H4 (cell line): ENCODE results near the gene RANBP6. TPM values are rescaled to one million over a fixed set of nuclear protein-coding genes. Genes with fewer than 3 reads are reported as not detected.
"Not testable (repeated sequence)": the region's sequence is repeated elsewhere in the genome, so short reads cannot be mapped to it uniquely, and the experiment has no call there.

Source experiments
- DNase-seq: peaks from one replicate; pipeline ENCODE4 v3.0.0-alpha.2; 2015; ENCODE audit warnings: low spot score
- total RNA-seq: library from RNA; depleted of rRNA; stranded (reverse); fragments of >200 nt; shearing (Covaris generic); gene quantifications from 2 replicates; pipeline ENCODE4 v1.2.3, GENCODE V29; 2014; rRNA removed

Gene RANBP6
- total RNA-seq, result 12.9 and 17.4 TPM in 2 replicates

DNA sequence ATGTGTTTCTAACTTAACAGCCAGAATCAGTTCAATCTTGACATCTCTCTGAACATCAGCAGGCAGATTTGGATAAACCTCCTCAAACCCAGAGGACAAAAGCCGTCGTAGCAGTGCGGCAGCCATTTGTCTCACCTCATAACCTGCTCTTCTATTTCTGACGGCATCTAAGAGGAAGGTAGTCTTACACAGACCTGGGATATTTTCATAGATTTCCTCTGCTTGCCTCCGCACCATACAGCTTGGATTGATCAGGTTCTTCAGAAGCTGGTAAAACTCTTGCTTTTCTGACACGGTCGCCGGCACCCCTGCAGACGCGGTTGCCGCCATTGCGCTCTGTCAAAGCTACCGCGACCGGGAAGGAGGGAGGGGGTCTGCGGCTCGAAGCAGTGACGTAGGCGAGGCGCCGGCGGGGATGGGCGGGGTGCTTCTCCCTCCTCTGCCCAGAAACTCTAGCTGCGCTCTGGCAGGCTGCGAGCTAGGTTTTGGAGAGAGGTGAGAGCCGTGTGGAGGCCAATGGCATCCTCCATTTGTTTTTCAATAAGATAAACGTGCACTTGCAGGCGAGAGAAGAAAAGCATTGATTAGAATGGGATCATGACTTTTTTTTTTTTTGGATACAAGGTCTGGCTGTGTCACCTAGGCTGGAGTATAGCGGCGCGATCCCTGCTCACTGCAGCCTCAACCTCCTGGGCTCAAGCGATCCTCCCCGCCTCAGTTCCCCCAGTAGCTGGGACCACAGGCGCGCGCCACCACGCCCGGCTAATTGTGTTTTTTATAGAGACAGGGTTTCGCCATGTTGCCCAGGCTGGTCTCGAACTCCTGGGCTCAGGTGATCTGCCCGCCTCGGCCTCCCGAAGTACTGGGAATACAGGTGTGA is at the start of gene RANBP6:
Gene RANBP6, minus strand, starts transcription at position 347 of the 880 bp plus-strand sequence. Its CDS starts 17 bp downstream, at position 330.
- DNase-seq, result peak; percentile 70

DNA sequence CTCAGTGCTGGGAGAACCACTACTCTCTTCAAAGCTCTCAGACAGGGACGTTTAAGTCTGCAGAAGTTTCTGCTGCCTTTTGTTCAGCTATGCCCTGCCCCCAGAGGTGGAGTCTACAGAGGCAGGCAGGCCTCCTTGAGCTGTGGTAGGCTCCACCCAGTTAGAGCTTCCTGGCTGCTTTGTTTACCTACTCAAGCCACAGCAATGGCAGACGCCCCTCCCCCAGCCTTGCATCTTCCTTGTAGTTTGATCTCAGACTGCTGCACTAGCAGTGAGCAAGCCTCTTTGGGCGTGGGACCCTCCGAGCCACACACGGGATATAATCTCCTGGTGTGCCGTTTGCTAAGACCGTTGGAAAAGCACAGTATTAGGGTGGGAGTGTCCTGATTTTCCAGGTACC is 47.7 kb upstream of the RANBP6 start:
- not testable (repeated sequence) for DNase-seq

DNA sequence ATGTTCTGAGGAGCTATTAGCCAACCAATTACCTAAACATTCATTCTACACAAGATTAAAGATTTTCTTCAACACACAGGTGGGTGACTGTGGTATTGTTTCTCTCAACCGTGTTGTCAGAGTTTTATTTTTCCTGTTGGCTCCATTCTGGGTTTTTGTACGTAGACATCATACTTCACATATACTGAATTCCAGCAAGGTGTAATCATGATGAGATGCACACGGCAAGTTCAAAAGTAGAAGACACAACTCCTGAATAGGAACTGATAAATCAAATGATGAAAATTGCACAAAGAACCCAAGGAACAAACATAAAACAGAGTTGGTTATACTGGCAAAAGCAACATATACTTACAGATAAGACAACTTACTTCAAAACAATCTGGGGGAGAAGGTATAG is 40.2 kb upstream of the RANBP6 start:
- DNase-seq, result no peak

DNA sequence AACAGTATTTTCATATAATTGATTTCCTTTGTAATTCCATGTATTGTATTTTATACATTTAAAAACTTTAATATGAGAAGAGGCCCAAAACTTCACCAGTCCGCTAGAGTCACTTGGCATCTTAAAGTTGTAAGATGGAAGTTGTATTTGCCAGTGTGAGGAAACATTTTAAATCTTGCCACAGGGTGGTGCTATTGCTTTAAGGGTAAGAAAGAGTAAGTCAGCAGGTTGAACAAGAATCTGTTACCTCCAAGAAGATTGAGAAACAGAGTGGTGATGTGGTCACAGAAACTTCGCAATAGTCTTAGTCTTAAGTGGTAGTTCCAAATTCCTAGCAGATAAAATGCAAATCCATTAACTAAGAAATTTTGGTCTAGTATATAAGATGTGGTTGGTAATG is 39.8 kb upstream of the RANBP6 start:
- DNase-seq, result peak; percentile 68

DNA sequence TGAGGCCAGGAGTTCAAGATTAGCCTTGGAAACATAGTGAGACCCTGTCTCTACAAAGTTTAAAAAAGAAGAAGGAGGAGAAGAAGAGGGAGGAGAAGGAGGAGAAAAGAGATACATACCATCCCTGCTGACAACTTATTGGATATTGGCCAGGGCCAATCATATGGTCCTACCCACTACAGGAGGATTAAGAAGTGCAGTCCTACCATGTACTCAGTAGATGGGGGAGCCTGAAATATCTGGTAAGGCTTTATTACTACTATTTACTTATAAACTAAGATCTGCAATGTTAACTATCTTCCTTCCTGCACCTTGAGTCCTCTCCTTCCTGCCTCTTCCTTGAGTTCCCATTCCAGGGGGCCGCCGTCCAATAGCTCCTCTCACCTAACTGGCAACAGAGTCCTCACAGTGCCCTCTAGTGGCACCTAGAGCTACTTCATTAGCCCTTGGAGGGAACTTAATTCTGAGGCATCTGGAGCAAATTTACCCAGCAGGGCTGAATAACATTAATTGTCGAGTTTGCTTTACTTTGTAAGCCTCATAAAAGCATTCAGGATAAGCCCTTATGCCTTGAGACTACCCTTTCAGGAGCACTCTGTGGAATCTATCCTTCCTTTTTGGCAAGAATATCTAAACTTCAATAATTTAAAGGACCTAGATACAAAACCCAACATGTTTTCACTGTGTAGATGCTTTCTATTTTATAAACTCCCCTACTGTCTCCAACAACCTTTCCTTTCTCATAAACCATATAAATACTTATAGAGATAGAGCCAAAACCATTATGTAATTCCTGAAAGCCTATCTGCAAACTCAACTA is 39.1 kb upstream of the RANBP6 start:
- DNase-seq, result peak; percentile 59

DNA sequence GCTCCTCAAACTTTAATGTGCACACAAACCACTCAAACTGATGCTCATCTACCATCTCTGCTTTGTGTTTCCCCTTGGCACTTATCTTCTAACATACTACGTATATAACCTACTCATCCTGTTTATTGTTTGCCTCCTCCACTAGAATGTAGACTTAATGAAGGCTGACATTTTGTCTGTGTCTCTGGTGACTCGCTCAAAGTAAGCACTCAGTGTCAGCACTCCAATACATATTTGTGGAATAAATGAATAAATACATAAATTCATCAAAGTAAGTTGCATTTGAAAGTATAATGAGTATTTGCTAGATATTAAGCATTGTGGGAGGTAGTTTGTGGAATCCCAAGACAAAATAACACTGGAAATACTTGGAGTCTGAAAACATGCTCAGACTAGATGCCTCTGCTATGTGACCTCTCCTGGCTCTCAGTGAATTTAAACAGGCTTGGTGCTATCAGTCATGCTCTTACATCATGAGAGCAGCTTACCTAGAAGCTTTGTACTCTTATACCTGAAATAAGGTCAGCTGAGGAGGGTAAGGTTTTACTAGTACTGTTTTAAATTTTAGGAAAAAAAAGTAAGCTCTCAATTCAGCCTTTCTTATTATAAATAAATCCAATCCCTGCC is 37.0 kb upstream of the RANBP6 start:
- DNase-seq, result no peak

DNA sequence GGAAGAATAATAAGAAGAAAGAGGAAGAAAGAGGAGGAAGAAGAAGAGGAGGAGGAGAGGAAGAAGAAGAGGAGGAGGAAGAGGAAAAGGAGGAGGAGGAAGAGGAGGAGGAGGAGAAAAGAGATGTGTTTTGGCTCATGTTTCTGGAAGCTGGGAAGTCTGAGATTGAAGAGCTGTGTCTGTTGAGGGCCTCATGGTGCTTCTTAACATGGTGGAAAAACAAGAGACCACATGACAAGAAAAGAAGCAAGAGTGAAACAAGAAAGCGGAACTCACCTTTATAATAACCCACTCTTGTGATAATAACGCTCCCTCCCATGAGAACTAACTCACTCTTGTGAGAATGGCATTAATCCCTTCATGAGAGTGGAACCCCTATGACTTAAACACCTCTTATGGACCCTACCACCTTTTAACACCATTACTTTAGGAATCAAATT is 36.1 kb upstream of the RANBP6 start:
- no peak for DNase-seq

DNA sequence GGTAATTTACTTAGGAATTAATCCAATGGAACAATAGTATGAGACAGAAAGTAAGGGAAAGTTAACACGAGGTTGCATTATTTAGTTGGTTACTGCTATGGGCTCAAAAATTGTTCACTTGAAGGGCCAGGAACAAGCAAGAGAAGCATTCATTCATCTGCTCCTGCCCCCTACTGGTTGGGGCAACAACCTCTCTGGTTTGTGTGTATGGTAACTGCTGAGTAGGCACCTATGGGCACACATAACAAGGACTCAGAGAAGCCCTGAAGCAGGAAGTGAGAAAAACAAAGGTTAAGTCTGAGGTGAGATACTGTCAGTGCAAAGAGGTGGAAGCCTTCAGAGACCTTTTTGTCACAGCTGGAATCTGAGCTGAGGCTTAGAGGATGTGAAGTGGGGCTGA is 34.4 kb upstream of the RANBP6 start:
- DNase-seq, result no peak

DNA sequence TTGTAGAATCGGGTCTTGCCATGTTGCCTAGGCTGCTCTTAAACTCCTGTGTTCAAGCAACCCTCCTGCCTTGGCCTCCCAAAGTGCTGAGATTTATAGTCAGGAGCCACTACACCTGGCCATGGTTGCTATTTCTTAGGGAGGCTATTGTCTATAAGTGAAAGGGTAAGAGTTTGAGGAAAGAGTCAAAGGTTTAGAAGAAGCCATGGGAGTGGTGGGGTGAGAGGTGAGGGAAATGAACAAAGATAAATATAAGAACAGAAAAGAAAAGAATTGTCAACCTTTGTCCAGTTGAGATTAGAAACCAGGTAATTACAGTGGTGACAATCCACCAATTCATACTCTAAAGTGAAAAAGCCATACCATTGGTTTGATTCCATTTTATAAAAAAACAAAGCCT is 32.6 kb upstream of the RANBP6 start:
- DNase-seq, result no peak

DNA sequence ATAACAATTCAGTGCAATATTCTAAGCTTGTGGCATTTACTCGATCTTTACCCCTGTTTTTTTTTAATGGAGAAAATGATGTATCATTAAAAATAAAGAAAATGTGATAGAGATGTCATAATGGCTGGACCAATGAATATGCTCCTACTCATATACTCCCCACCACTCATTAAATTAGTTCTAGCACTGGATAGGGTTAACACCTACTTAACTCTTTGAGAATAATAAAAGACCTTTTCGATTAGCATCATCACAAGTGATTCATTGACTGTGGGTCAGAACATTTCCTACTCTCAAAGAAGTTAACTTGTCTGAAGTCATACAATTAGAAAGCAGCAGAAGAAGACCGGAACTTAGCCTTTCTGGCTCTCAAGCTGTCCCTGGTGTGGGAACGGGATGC is 31.6 kb upstream of the RANBP6 start:
- DNase-seq, result no peak

DNA sequence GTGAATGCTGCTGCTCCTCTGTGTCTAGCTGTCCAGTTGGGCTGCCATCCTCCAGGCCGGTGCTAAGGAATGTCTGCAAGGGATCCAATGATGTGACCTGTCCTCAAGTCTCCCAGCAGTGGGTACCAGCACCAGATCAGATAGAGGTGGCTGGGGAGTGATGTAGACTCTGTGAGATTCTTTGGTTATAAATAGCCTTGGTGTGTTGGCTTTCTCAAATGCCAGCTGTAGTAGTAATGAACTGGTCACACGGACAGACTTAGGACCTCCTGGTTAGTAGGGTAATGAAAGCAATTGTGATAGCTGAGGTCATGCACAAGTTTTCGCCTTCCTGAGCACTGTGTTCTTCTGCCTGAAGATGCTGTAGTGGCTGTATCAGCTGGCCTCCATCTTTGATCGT is 29.9 kb upstream of the RANBP6 start:
- DNase-seq, result no peak

DNA sequence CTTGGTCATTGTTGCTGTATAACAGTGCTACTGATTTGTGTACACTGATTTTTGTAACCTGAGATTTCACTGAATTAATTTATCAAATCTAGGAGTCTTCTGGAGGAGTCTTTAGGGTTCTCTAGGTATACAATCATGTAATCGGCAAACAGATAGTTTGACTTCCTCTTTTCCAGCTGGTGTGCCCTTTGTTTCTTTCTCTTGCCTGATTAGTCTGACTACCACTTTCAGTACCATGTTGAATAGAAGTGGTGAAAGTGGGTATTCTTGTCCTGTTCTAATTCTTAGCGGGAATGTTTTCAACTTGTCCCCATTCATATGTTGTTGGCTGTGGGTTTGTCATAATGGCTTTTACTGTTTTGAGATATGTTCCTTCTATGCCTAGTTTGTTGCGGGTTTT is 24.7 kb upstream of the RANBP6 start:
- no peak for DNase-seq

DNA sequence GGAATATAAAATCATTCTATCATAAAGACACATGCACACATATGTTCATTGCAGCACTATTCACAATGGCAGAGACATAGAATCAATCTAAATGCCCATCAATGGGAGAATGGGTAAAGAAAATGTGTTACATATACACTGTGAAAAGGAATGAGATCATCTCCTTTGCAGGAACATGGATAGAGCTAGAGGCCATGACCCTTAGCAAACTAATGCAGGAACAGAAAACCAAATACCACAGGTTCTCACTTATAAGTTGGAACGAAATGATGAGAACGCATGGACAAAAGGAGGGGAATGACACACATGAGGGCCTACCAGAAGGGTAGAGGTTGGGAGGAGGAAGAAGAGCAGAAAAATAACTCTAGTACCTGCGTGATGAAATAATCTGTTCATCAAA is 21.0 kb upstream of the RANBP6 start:
- DNase-seq, result no peak

DNA sequence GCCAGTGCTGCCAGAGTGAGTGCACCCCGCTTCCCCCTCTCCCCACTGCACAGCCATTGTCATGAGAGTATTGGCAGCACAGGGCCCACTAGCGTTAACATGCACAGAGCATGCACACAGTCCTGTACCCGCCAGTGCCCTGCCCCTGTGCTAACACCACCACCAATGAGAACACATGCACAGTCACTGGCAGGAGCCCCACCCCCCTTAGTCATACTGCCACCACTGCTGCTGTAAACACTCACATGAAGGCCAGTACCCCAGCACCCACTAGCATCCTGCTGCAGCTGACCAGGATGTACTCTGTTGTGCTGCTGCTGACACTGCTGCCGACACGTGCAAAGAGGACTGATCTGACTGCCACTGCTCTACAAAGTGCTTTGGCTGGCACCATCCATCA is 19.5 kb upstream of the RANBP6 start:
- DNase-seq, result peak; percentile 51

DNA sequence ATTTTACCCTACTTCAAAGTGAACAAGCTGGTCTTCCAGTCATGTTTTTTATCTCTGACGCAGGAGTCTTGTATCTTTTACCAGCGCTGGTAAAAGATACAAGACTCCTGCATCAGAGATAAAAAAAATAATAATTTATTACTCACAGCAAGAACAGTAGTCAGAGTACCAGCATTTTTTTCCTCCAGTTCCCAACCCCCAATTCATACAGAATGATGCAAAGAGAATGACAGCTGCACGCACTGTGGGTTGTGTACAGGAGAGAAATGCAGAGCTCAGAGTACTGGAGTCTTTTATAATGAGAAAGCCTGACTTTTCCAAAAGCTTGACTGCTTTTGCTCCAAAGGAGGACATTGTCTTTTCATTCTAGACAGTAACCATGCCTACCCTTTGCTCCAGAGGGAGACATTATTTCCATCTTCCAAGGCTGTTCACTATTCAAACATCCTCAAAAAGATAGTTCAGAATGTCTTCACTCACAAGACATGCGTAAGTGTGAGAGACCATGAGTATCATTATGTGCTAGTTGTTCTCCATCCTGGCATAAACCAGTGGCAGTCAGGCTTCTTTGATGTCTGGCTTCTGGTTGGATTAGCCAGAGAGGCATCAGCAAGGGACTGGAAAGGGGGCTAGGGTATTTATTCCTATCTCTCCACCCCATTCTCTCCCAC is 14.3 kb upstream of the RANBP6 start:
- DNase-seq, result no peak

DNA sequence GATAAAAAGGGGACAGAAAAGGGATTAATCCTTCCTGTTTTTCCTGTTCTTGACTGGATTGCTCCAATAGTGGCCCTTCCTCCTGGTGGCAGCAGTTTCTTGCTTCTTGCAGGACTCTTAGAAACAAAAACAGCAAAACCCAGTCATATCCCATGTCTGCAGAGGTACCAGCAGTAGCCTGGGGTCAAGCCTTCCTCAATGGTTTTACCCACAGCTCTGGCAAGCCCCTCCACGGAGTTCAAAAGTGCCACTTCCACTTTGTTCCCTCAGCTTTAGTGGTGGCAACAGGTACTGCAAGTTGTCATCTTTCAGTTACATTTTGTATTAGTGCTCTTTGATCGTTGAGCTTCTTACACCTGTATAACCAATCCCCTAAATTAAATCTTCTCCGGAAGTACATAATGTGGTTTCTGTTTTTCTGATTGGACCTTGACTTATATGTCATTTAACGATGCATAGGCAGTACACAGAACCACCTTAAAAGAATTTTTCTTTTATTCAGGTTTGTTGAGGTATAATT is 8.7 kb upstream of the RANBP6 start:
- no peak for DNase-seq

DNA sequence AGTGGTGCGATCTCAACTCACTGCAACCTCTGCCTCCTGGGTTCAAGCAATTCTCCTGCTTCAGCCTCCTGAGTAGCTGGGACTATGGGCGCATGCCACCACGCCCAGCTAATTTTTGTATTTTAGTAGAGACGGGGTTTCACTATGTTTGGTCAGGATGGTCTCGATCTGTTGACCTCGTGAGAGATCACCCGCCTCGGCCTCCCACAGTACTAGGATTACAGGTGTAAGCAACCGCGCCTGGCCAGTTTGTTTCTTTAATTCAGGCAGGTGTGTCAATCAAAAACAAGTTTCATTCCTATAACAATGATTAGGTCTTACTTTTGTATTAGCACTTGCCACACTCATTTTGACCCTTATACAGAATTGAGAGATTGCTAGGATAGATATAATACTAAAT is 1.6 kb upstream of the RANBP6 start:
- not testable (repeated sequence) for DNase-seq

DNA sequence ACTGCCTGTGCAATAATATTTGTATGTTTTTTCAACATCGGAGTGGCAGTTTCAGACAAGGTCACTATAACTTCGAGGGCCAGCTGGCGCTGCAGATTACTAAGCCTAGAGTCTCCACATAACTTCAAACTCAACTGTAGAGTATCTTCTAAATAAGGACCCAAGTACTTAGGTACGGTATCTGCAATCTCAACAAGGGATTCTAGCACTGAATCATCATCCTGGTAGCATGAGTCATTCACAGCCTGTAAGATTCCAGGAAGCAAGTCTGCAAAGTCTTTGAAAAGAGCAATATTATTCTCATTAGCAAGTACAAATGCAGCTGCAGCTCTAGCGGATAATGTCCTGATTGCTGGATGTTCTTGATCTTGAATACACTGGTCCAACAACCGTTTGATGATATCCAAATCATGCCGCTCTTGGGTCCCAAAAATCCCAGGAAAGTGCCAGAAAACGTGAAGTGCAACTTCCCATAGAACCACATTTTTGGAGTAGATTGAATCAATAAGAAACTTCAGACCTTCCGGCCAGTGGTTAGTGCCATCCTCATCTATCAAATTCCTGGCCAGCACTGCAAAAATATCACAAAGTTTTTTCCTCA is 654 bp downstream of the RANBP6 start:
- DNase-seq, result no peak

DNA sequence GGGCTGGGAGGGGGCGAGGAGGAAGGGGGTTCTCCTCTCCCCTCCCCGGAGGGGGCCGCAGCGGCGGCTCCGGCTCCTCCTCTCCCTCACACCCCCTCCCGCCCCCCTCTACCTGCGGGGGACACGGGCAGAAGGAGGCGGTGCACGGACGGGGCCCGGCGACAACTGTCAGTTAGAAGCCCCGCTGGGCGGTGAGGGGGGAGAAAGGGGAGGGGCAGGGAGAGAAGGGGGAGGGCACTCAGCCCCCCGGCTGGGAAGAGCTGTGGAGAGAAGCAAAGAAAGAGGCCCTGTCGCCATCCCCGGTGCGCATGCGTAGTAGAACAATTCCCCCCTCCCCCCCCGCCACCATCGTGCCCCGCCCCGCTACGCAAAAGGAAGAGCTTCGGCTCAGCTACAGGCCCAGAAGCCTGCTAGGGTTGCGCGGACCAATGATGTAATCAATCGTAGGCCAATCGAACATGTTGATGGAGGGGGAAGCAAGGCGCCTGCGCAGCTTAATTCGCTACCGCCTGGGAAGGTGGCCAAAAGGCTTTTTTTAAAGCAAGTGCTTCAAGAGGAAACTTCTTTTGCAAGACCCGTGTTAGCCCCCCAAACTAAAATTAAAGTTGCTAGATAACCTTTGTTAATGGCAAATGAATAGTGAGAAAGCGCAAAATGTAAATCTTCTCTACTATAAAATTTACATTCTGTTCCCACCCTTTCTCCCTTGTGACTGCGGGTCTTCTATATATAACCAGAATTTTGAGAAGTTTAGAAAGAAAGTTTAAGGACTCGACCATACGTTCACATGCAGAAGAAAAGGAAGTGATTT is 7.0 kb downstream of the RANBP6 start:
- peak; percentile 95 for DNase-seq

DNA sequence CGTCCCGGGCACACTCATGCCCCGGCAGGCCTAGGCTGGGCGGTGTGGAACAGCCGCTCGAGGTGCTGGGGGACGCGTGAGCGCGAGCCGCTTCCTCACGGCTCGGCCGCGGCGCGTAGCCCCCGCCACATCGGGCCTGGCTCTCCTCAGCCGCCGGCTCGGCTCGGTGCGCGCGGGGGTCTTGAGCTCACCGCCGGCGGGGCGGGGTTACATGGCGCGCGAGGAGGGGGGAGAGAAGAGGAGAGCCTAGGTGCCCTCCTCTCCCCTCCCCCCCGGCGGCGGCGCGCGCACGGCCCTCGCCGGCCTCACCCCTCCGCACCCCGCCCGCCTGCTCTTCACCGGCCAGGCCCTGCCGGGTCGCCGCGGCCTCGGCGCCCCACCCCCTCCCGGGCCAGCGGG is 7.7 kb downstream of the RANBP6 start:
- peak; percentile 28 for DNase-seq
